Measurements from ENCODE around the gene SAA2.
"Not testable (repeated sequence)": the region's sequence is repeated elsewhere in the genome, so short reads cannot be mapped to it uniquely, and the experiment has no call there.

Gene SAA2

GRCh38 chr11:18246379-18247190, 1.9 kb downstream of the SAA2 start:
- DNase-seq, result peak; percentile 28 to 36

DNA sequence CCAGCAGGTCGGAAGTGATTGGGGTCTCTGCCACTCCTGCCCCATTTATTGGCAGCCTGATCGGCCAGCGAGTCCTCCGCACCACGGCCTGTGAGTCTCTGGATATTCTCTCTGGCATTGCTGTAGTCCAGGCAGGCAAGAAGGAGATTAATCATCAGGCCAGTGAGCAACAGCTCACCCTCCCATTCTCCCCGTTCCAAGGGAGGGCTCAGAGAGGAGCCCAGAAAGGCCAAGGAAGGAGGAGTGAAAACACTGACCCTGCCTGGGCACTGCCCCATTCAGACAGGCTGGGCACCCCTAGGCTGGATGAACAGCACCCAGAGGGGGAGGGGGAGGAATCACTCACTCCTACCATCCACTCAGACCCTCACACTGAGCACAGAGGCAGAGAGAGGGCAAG, 3.1 kb downstream of the SAA2 start:
- no peak for DNase-seq

GRCh38 chr11:18243783-18244362, 4.6 kb downstream of the SAA2 start:
- peak; percentile 60 to 70 for DNase-seq

GRCh38 chr11:18239655-18240054, 8.8 kb downstream of the SAA2 start:
- DNase-seq, result no peak

GRCh38 chr11:18236664-18237356, 11.7 kb downstream of the SAA2 start, which contains the start of gene SAA4:
TSS of gene SAA4 (minus strand) at chr11:18236802. CDS start at chr11:18235926, 876 bp downstream.
- DNase-seq, result no peak

DNA sequence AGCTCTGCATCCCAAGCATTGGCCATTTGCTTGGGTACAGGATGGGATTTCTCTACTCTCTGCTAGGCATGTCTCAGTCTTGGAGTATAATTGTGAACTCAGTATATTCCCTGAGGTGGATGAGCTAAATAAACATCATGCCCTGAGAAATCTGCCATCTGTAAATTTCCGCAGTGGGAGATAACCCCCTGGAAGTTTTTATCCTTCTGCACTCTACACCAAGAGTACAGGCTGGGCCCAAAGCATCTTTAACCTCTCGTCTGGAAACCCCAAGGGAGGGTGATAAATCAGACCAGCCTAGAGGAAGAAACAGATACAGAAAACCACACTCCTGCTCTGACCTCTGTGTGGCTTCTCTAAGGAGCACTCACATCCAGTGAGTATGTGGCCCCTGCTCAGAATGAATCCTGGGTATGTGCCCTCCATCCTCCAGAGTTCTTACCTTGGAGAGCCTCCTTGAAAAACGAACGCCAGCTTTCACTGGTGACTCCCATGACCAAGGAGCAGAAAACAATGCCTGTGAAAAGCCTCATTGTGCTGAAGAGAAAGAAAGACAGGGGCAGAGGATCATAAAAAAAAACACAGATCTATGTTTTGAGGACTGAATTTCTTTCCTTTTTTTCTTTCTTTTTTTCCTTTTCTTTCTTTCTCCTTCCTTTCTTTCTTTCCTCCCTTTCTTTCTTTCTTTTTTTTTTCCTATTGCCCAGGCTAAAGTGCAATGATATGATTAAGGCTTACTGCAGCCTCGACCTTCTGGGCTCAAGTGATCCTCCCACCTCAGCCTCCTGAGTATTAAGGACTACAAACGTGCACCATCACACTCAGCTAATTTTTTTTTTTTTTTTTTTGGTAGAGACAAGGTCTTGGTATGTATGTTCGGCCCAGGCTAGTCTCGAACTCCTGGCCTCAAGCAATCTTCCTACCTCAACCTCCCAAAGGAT, 12.8 kb downstream of the SAA2 start:
- no peak for DNase-seq

DNA sequence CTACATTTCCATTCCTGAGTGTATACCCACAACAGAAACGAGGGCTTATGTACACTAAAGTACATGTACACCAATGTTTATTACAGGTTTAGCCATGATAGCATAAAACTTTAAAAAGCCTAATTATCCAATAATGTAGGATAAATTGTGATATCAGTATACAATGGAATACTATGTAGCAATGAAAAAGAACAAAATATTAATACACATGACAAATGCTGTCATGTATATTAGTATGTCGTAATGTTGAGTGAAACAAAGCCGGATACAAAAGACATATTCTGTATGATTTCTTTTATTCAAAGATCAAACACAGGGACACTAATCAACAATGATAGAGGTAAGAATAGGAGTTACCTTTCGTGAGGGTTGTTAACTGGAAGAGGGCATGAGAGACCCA, 14.6 kb downstream of the SAA2 start:
- no peak for DNase-seq

- no peak for DNase-seq
These were observed 17.6 kb downstream of the SAA2 start for GRCh38 chr11:18230859-18231258.

DNA sequence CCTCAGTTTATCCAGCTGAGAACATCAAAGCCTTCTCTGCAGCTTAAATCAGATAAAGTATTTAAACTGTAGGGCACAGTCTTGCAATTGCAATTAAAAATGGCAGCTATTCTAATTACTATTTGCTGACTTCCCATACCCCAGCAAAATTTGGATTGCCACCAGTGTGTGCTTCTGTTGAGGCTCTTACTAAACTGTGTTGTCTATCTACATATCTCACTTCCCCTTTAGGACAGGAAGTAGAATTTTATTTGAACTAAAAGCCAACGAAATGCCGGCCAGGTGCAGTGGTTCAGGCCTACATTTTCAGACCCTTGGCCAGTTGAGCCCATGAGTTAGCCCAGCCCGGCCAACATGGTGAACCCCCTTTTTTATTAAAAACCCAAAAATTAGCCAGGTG, 19.0 kb downstream of the SAA2 start:
- DNase-seq, result no peak

DNA sequence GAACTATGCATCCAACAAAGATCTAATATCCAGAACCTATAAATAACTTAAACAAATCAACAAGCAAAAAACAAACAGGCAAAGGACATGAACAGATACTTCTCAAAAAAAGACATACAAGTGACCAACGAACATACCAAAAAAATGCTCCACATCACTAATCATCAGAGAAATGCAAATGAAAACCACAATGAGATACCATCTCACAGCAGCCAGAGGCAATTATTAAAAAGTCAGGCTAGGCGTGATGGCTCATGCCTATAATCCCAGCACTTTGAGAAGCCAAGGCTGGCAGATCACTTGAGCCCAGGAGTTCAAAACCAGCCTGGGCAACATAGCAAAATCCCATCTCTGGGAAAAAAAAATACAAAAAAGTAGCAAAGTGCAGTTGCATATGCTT, 22.6 kb downstream of the SAA2 start:
- no peak for DNase-seq

GRCh38 chr11:18223591-18224387, 24.7 kb downstream of the SAA2 start:
- no peak for DNase-seq

DNA sequence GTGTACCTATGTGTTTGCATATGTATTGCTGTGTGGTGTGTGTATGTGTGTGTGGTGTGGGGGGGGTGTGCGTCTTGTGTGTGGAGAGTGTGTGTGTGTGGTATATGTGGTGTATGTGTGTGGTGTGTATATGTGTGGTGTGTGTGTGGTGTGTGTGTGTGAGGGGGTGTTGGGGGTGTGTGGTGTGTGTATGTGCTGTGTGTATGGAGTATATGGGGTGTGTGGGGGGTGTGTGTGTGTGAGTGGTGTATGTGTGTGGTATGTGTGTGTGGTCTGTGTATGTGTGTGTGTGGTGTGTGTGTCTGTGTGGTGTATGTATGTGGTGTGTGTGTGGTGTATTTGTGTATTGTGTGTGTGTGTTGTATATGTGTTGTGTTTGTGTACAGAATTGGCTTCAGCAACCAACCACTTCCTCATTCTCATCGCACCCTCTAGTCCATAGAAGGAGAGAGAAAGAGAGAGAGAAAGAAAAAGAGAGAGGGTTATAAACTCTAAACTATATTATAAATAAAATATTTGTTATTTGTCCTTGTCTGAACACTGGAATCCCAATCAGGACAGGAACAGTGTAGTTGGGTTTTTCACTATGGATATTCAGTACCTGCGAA, 25.6 kb downstream of the SAA2 start:
- no peak for DNase-seq

GRCh38 chr11:18221274-18221876, 27.1 kb downstream of the SAA2 start:
- no peak for DNase-seq

GRCh38 chr11:18209058-18209457, 39.4 kb downstream of the SAA2 start:
- DNase-seq, result no peak

DNA sequence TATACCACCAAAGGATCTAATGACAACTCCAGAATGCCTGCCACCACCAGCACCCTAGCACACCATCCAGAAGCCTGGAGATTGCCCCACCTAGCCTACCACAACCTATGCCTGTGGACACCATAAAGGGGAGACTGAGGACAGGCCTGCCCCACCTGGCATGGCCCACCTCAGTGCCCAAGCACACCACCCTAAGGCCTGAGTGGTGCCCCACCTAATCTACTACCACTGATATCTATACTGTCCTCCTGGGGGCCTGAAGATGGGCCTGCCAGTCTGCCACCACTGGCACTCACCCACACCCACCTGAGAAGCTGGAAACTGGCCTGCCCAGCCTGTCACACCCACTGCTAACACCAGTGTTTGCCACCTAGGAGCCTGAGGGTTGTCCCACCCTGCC, 43.7 kb downstream of the SAA2 start:
- DNase-seq, result no peak

GRCh38 chr11:18204220-18204619, 44.2 kb downstream of the SAA2 start:
- DNase-seq, result no peak

GRCh38 chr11:18203723-18204122, 44.7 kb downstream of the SAA2 start:
- DNase-seq, result no peak

- DNase-seq, result not testable (repeated sequence)
These were observed 50.7 kb downstream of the SAA2 start for GRCh38 chr11:18197738-18198137.

DNA sequence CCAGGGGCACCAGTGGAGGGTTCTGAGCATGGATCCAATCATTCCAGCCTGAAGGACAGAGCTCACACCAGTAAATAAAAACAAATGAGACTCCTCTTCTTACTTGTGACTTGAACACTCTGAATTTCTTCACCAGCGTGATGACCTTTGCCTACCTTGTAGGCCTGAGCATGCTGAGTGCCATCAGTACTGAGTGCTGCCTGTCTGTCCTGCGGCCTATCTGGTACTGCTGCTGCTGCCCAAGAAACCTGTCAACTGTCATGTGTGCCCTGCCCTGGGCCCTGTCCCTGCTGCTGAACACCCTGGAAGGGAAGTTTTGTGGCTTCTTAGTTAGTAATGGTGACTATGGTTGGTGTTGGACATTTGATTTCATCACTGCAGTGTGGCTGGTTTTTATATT, 51.9 kb downstream of the SAA2 start:
- no peak for DNase-seq

Measured in activated CD4-positive, alpha-beta T cell treated with anti-CD3 and anti-CD28 coated beads, Interleukin-2, amount 50 U/mL, for 48 hours (primary cell).